ENCODE data around the gene TIAL1.
"Not testable (repeated sequence)": the region's sequence is repeated elsewhere in the genome, so short reads cannot be mapped to it uniquely, and the experiment has no call there.

Gene TIAL1

DNA sequence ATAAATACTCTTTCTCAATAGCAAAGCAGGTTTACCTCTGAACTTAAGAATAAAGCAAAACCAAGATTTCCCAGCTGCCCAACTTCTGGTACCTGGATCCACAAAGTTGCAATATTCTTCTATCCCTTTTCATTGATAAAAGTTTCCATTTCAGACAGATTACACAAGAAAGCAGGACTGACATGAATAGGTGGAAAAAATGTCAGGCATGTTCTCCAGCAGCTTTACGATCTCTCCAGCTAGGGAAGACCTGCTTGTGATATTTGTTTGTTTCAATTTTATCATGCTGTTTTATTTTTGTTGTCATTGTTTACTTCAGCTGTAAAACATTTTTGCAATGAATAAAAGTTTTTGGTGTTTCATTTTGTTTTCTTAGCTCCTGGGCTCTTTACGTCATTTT, 63.3 kb downstream of the TIAL1 start:
- H3K4me3 ChIP-seq (ENCODE audit: low read depth, low read length), result no peak overlapping the region

GRCh38 chr10:119532791-119533190, 64.0 kb downstream of the TIAL1 start:
- H3K4me3 ChIP-seq (ENCODE audit: low read depth, low read length), result not testable (repeated sequence)

GRCh38 chr10:119532251-119532650, 64.5 kb downstream of the TIAL1 start:
- not testable (repeated sequence) for H3K4me3 ChIP-seq (ENCODE audit: low read depth, low read length)

- no peak overlapping the region for H3K4me3 ChIP-seq (ENCODE audit: low read depth, low read length)
Observed at GRCh38 chr10:119531067-119531466, 65.7 kb downstream of the TIAL1 start.

- H3K4me3 ChIP-seq (ENCODE audit: low read depth, low read length), result not testable (repeated sequence)
Observed at GRCh38 chr10:119528663-119529237, 68.0 kb downstream of the TIAL1 start.

- no peak overlapping the region for H3K4me3 ChIP-seq (ENCODE audit: low read depth, low read length)
Observed at GRCh38 chr10:119526621-119527592, 69.9 kb downstream of the TIAL1 start.

GRCh38 chr10:119526149-119526548, 70.6 kb downstream of the TIAL1 start:
- H3K4me3 ChIP-seq (ENCODE audit: low read depth, low read length), result no peak overlapping the region

DNA sequence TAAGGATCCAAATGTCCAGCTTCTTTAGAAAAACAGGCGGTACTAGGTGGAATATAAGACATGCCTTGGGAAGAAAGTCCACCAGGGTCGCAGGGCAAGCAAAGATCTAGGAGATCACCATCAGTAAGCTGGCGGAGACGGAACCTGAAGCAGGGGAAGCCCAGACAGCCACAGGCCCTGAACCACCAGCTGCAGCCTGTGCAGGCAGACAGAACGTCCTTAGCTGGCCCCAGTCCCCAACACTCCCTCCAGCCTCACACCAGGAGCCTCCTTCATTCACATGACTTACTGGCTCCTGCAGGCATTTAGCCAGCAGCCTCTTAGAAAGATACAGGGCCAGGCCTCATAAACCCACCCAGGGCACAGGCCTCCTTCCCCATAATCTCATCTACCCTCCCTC, 71.6 kb downstream of the TIAL1 start:
- H3K4me3 ChIP-seq (ENCODE audit: low read depth, low read length), result no peak overlapping the region

DNA sequence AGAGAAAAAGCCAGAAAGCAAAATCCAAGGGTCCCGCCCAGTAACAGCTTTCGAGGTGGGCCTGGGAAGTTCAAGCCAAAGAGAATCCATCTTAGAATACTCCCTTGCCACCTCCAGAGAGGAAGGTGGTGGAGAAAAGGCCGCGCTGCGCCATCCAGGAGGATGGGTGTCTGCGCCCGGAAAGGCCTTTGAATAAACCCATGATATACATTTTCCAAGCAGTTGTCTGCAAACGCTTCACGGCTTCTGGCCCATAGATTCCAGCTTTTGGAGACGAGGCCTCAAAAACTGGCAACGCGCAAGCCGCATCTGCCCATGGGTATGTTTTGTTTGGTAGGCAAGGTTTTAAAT, 72.1 kb downstream of the TIAL1 start:
- no peak overlapping the region for H3K4me3 ChIP-seq (ENCODE audit: low read depth, low read length)

- H3K4me3 ChIP-seq (ENCODE audit: low read depth, low read length), result no peak overlapping the region
Observed at GRCh38 chr10:119523895-119524719, 72.7 kb downstream of the TIAL1 start.

Measured in iPS-11a (cell line).